Keratinocyte (primary cell): ENCODE results near the gene FAM53B. TPM values are rescaled to one million over a fixed set of nuclear protein-coding genes. Genes with fewer than 3 reads are reported as not detected.
A peak's percentile ranks its signal among the peaks of the same experiment; 100 is the strongest.

Source experiments
- DNase-seq: peaks from one replicate; pipeline ENCODE4 v3.0.0-alpha.2; 2011; ENCODE audit warnings: low read depth, missing footprints, low spot score
- FAIRE-seq: peaks from 2 replicates; lab custom pipeline; 2011; peaks lifted over from hg19 to GRCh38; lab: Jason Lieb, UNC
- H2AFZ ChIP-seq: 2 replicates; pipeline ENCODE4 v1.6.0; 2012; ENCODE audit warnings: low read length, control low read depth, inconsistent platforms; ENCODE audit not compliant: control insufficient read depth
- H3K27ac ChIP-seq: 2 replicates; pipeline ENCODE4 v1.5.1; 2011; ENCODE audit warnings: low read length; ENCODE audit not compliant: control insufficient read depth, insufficient read depth
- H3K27me3 ChIP-seq: 3 replicates; pipeline ENCODE4 v1.6.0; 2011; ENCODE audit warnings: low read length; ENCODE audit not compliant: control insufficient read depth, insufficient read depth; ENCODE audit errors: extremely low read depth
- H3K36me3 ChIP-seq, 2 experiments: 2 replicates in 1 of 2; 3 replicates in 1 of 2; pipeline ENCODE4 v1.5.1; 2011; ENCODE audit warnings: low read length in 2 of 2, mild to moderate bottlenecking in 1 of 2; ENCODE audit not compliant: control insufficient read depth in 2 of 2, insufficient read depth in 2 of 2; ENCODE audit errors: extremely low read depth in 1 of 2
- H3K4me1 ChIP-seq: 3 replicates; pipeline ENCODE4 v1.5.1; 2011; ENCODE audit warnings: low read length; ENCODE audit not compliant: control insufficient read depth, insufficient read depth; ENCODE audit errors: extremely low read depth
- H3K4me2 ChIP-seq: 3 replicates; pipeline ENCODE4 v1.6.0; 2011; ENCODE audit warnings: low read depth, low read length; ENCODE audit not compliant: control insufficient read depth, insufficient read depth; ENCODE audit errors: extremely low read depth
- H3K4me3 ChIP-seq, 3 experiments: fragments of 200-600 bp in 1 of 3; sonication (generic) in 1 of 3; 2 replicates in 2 of 3; 3 replicates in 1 of 3; pipeline ENCODE4 v1.5.1; 2011 to 2016; ENCODE audit warnings: low read length in 3 of 3, mild to moderate bottlenecking in 3 of 3, control low read depth in 2 of 3, inconsistent platforms in 1 of 3, low read depth in 1 of 3, mixed read lengths in 1 of 3, mixed run types in 1 of 3, moderate library complexity in 1 of 3; ENCODE audit not compliant: control insufficient read depth in 2 of 3, insufficient read depth in 2 of 3; ENCODE audit errors: extremely low read depth in 1 of 3
- H3K79me2 ChIP-seq: 2 replicates; pipeline ENCODE4 v1.6.0; 2012; ENCODE audit warnings: low read length; ENCODE audit not compliant: control insufficient read depth, insufficient read depth
- H3K9ac ChIP-seq: 3 replicates; pipeline ENCODE4 v1.6.0; 2011; ENCODE audit warnings: low read length; ENCODE audit not compliant: control insufficient read depth, insufficient read depth; ENCODE audit errors: extremely low read depth
- H3K9me1 ChIP-seq: 3 replicates; pipeline ENCODE4 v1.6.0; 2011; ENCODE audit warnings: low read length; ENCODE audit not compliant: control insufficient read depth, insufficient read depth; ENCODE audit errors: extremely low read depth
- H3K9me3 ChIP-seq: 2 replicates; pipeline ENCODE4 v1.5.1; 2012; ENCODE audit warnings: low read depth, low read length; ENCODE audit not compliant: control insufficient read depth
- H4K20me1 ChIP-seq: 3 replicates; pipeline ENCODE4 v1.6.0; 2011; ENCODE audit warnings: low read length; ENCODE audit not compliant: control insufficient read depth, insufficient read depth; ENCODE audit errors: extremely low read depth
- EZH2 ChIP-seq: IDR thresholded peaks from one replicate; pipeline ENCODE4 v1.6.1; 2012; ENCODE audit warnings: inconsistent platforms, mild to moderate bottlenecking, low read length, moderate library complexity
- dilution Hi-C: fragments of 300-500 bp; cut with MboI; formaldehyde crosslinking; loops from one replicate; pipeline ENCODE4 v1.7.0; 2020; ENCODE audit warnings: low sequenced_read_pairs; ENCODE audit not compliant: extremely low pct_ligation_motif_present
- polyA plus RNA-seq, 5 experiments: library from polyadenylated mRNA; depleted of rRNA in 3 of 5; stranded (reverse) in 3 of 5; stranded (forward) in 1 of 5; unstranded in 1 of 5; fragments of >200 nt; gene quantifications; 1 replicate in 1 of 5; 2 replicates in 3 of 5; 3 replicates in 1 of 5; pipeline versions ENCODE4 v1.2.1 to v1.2.3, GENCODE V29; 2011 to 2012; ENCODE audit warnings: missing spikeins in 2 of 5, low read depth in 1 of 5, low replicate concordance in 1 of 5
- TF ChIP-seq, protein P1 (sequence below), 3 experiments: IDR thresholded peaks in 1 of 3; conservative IDR thresholded peaks in 1 of 3; optimal IDR thresholded peaks in 1 of 3; 2 replicates in 2 of 3; 3 replicates in 1 of 3; pipeline versions ENCODE3 to v1.5.1; 2011; ENCODE audit warnings: low read length in 3 of 3, mild to moderate bottlenecking in 3 of 3, moderate library complexity in 2 of 3, control low read depth in 1 of 3, inconsistent platforms in 1 of 3; ENCODE audit not compliant: insufficient read depth in 2 of 3; ENCODE audit errors: extremely low read depth in 1 of 3

Gene FAM53B
- polyA plus RNA-seq, 1 donor (not counting 4 experiments of a cell fraction or from before 2014, with no cell fraction given): 8.6 TPM

GRCh38 chr10:124647421-124648130 lies 96.6 kb downstream of the FAM53B start:
- H3K36me3 ChIP-seq: peaks cover 1 to 7% of the 10 kb centered on the region in 2 experiments
- no peaks in the 10 kb centered on the region for H3K27me3 ChIP-seq
- H3K9me1 ChIP-seq: no peaks in the 10 kb centered on the region
- TF ChIP-seq, protein P1, sequence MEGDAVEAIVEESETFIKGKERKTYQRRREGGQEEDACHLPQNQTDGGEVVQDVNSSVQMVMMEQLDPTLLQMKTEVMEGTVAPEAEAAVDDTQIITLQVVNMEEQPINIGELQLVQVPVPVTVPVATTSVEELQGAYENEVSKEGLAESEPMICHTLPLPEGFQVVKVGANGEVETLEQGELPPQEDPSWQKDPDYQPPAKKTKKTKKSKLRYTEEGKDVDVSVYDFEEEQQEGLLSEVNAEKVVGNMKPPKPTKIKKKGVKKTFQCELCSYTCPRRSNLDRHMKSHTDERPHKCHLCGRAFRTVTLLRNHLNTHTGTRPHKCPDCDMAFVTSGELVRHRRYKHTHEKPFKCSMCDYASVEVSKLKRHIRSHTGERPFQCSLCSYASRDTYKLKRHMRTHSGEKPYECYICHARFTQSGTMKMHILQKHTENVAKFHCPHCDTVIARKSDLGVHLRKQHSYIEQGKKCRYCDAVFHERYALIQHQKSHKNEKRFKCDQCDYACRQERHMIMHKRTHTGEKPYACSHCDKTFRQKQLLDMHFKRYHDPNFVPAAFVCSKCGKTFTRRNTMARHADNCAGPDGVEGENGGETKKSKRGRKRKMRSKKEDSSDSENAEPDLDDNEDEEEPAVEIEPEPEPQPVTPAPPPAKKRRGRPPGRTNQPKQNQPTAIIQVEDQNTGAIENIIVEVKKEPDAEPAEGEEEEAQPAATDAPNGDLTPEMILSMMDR (optimal IDR thresholded peaks at IDR 0.05 in 1 of 3, IDR thresholded peaks at IDR 0.05 in 1 of 3, conservative IDR thresholded peaks at IDR 0.05 in 1 of 3; ENCODE audit: extremely low read depth in 1 of 3, insufficient read depth in 2 of 3, low read length in 3 of 3): peak in 1 of 3 experiments; percentile 49
- TF ChIP-seq EZH2: no peak
- peak overlapping the region; percentile 25 for H2AFZ ChIP-seq
- H3K4me2 ChIP-seq: peak overlapping the region; percentile 61
- H3K27ac ChIP-seq: peak overlapping the region; percentile 71
- DNase-seq: no peak
- peaks cover 32% of the 10 kb centered on the region for H3K79me2 ChIP-seq
- peaks cover 32% of the 10 kb centered on the region for H3K4me1 ChIP-seq
- no peaks in the 10 kb centered on the region for H3K9me3 ChIP-seq
- H3K4me3 ChIP-seq: no peak overlapping the region
- FAIRE-seq: peak; percentile 84
- H3K9ac ChIP-seq: peak overlapping the region; percentile 38
- dilution Hi-C loops: no loop called here
- no peaks in the 10 kb centered on the region for H4K20me1 ChIP-seq

- H4K20me1 ChIP-seq: no peaks in the 10 kb centered on the region
- peaks cover 29% of the 10 kb centered on the region for H3K79me2 ChIP-seq
- no peak overlapping the region for H3K4me3 ChIP-seq
- no peaks in the 10 kb centered on the region for H3K27me3 ChIP-seq
- H3K4me2 ChIP-seq: no peak overlapping the region
- H3K36me3 ChIP-seq: peaks cover 2 to 4% of the 10 kb centered on the region in 2 experiments
- H2AFZ ChIP-seq: no peak overlapping the region
- no peak overlapping the region for H3K9ac ChIP-seq
- DNase-seq (no peak), FAIRE-seq (no peak)
- dilution Hi-C loops: no loop called here
- H3K4me1 ChIP-seq: peaks cover 34% of the 10 kb centered on the region
- no peaks in the 10 kb centered on the region for H3K9me3 ChIP-seq
- H3K9me1 ChIP-seq: no peaks in the 10 kb centered on the region
- no peak overlapping the region for H3K27ac ChIP-seq
- no peak for TF ChIP-seq EZH2
- TF ChIP-seq, protein P1 (optimal IDR thresholded peaks at IDR 0.05 in 1 of 3, IDR thresholded peaks at IDR 0.05 in 1 of 3, conservative IDR thresholded peaks at IDR 0.05 in 1 of 3; ENCODE audit: extremely low read depth in 1 of 3, insufficient read depth in 2 of 3, low read length in 3 of 3): no peak
Observed at GRCh38 chr10:124646483-124647352, 97.5 kb downstream of the FAM53B start.
